H1 (cell line): Measurements from ENCODE around the gene MAFG.

Source experiments
- POLR2AphosphoS5 ChIP-seq: IDR thresholded peaks from 2 replicates; pipeline ENCODE4 v1.6.1; 2011; ENCODE audit warnings: low read depth, low read length
- TF ChIP-seq, protein P1 (sequence below), 3 experiments: IDR thresholded peaks; 1 replicate in 2 of 3; 2 replicates in 1 of 3; pipeline versions ENCODE4 v1.5.1 to v1.6.1; 2011; ENCODE audit warnings: low read length in 3 of 3, mild to moderate bottlenecking in 3 of 3, inconsistent platforms in 2 of 3, low read depth in 1 of 3, moderate library complexity in 1 of 3; ENCODE audit not compliant: insufficient read depth in 1 of 3; ENCODE audit errors: control extremely low read depth in 1 of 3

DNA sequence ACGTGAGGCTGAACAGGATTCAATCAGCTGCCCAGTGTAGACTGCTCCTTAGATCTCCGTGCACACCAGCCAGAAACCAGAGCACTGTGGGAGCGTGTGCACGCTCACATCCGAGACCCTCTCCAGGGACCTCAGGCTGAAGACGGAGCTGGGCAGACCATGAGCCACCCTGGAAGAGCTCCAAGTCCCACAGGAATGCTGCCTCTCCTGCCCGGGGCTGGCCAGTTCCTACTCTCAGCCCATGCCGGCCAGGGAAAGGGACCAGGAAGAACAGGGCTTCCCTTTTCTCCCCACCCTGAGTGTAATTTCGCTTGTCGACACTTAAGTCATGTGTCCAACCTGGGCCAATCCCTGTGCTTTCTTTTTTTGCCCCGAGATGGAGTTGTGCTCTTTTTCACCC is 43.0 kb downstream of the MAFG start:
- TF ChIP-seq, protein P1, sequence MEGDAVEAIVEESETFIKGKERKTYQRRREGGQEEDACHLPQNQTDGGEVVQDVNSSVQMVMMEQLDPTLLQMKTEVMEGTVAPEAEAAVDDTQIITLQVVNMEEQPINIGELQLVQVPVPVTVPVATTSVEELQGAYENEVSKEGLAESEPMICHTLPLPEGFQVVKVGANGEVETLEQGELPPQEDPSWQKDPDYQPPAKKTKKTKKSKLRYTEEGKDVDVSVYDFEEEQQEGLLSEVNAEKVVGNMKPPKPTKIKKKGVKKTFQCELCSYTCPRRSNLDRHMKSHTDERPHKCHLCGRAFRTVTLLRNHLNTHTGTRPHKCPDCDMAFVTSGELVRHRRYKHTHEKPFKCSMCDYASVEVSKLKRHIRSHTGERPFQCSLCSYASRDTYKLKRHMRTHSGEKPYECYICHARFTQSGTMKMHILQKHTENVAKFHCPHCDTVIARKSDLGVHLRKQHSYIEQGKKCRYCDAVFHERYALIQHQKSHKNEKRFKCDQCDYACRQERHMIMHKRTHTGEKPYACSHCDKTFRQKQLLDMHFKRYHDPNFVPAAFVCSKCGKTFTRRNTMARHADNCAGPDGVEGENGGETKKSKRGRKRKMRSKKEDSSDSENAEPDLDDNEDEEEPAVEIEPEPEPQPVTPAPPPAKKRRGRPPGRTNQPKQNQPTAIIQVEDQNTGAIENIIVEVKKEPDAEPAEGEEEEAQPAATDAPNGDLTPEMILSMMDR (IDR thresholded peaks at IDR 0.05; ENCODE audit: control extremely low read depth in 1 of 3, insufficient read depth in 1 of 3, low read depth in 1 of 3, low read length in 3 of 3) = no peak
- 0 out of 2 replicates have a peak, but pooled peaks have one; percentile 50 for TF ChIP-seq POLR2AphosphoS5
